GM19468 (cell line): ENCODE data around the gene UBE2O.

ENCODE experiments used
- ATAC-seq: cut with Tn5 transposase; IDR thresholded peaks from one replicate; pipeline ENCODE4 v1.9.1; 2021; ENCODE audit warnings: mild to moderate bottlenecking, moderate library complexity, moderate number of reproducible peaks; ENCODE audit not compliant: unreplicated experiment; ENCODE audit errors: extremely low read depth

The UBE2O gene

DNA sequence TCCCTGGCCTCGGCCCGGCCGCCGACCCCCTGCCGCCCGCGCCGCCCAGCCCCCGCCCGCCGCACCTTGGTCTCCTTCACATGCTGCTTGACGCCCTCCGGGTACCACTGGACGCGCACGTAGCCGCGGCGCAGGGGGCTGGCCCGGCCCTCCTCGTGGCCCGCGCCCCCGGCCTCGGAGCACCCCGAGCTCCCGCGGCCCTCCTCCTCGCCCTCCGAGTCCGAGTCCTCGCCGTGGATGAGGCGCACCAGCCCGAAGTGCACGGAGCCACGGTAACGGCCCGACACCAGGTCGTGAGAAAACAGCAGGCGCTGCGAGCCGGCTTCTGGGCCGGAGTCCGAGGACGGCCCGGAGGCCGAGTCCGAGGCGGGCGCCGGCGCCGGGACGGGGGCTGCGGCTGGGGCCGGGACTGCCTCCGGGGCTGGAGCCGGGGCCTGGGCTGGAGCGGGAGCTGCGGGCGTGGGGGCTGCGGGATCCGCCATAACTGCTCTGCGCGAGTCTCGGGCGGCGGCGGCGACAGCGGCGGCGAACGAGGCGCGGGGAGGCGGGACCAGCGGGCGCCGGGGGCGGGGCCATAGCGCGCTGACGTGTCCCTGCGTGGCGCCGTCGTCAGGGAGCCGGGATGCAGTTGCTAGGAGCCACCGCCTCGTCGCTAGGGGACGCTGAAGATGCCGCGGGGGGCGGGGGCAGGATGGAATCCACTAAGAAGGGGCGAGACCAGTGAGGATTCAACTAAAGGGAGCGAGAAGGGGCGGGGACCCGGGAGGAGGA lies at the start of gene UBE2O:
UBE2O (minus strand) TSS at position 493 of the 771 bp plus-strand sequence; CDS start at position 482, 11 bp downstream.
- peak; percentile 70 for ATAC-seq

DNA sequence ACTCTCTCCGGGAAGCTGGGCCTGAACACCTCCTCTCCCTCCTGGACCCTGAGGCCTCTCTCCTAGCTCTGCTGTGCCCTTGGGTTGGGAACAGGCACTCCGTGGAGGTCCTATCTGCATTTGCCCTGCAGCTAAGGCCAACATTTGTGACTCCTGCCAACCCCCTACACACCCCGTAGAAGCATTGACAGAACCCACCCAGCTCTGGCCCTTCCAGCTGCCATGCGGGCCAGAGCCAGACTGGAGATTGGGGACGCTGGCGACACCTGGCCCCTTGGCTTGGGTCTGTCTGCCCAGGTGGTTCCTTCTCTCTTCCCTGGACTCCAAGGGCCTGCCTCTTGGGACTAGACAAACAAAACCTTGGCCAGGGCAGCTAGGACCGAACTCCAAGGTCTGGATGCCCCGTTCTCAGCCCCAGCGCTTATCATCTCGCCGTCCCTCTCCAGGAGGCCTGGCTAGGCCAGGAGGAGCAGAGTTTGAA lies 48.9 kb upstream of the UBE2O start:
- ATAC-seq = no peak

DNA sequence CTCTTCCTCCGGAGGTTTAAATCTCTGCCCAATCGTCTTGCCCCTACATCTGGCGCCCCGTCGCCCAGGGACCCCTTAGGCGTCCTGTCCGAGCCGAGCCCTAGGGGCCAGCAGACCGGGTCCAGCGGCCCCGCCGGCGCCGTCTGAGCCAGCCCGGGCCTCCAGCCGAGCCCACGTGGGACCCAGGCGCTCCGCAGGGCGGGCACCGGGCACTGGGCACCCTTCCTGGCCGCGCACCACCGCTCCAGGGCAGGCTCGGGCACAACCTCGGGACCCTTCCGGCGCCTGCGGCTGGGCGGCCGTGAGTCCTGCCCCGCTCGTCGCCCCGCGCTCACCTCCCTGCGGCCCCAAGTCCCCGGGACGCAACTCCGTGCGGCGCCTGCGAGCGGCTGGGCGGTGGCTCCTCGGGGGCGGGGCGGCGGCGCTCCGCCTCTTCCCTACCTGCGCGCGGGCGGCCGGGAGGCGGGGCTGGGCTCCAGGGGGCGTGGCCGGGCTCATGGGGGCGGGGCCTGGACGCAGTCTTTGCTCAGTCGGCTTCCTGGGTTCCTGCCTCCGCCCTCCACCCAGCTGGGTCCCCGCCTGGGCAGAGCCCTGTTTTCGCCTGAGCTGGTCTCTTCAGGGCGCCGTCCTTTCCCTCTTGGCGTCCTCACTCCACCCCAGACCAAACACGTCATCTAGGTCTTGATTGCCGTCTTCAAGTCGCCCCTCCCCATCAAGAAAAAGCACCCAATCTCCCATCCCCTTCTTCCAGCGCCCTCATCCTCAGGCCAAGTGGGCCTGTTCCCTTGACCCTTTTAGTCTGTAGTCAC lies 48.3 kb upstream of the UBE2O start, which contains the start of gene RHBDF2:
RHBDF2 (minus strand) TSS at position 406 of the 809 bp plus-strand sequence. CDS start 19,899 bp downstream, outside the sequence.
- ATAC-seq = no peak

DNA sequence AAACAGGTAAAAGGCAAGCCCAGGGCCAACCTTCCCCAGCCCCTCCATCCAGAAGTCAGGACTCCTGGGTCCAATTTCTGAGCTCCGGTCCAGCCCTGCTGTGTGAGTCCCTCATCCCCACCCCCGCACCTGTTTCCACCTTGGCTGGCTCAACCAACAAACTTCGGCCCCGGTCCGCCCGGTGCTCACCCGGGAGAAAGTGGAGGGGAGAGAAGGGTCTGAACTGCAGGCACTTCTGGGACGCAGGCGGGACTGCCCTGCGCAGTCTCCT lies 47.7 kb upstream of the UBE2O start:
- ATAC-seq = no peak

DNA sequence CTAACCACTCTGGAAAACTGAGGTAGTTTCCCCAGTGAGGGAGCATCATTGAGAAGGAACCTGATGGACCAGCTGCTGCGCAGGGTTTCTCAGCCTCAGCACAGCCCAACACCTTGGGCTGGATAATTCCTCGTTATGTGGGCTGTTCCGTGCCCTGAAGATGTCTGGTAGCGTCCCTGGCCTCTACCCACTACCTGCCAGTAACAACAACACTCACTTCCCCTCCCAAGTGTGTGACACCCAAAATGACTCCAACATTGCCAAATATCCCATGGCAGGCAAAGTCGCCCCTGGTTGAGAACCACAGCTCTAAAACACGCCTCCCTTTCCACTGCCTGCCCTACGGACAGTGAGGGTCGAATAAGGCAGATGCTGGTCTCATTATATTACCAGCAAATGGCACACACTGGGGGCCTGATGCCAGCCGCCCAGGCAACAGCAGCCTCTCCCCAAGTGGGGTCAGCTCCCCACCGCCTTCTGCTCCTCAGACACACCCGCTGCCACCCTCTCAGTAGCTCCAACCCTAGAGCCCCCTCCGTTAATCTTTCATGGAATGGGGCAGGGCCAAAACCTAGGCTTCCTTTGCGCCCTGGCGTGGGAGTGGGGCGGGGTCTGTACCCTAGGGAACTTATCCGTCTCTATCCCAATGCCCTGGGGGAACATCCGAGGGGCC lies 47.3 kb upstream of the UBE2O start:
- no peak for ATAC-seq

DNA sequence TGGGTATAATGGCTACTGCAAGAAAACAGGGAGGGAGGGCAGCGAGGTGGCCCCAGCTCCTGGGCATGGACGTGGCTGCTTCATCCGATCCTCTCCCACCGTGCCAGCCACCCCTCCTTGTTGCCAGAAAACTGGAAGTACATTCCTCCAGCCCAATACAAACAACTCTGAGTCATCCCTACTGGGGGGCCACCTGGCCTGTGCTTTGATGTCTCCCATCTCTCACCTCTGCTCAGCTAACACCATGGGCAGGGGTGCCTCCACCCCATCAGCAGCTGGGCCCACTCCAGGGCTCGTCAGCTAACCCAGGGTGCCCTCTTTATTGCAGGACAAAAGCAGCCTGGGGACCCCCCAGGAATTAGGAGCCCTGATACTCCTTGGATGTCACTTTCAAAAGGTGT lies 46.3 kb upstream of the UBE2O start:
- no peak for ATAC-seq

DNA sequence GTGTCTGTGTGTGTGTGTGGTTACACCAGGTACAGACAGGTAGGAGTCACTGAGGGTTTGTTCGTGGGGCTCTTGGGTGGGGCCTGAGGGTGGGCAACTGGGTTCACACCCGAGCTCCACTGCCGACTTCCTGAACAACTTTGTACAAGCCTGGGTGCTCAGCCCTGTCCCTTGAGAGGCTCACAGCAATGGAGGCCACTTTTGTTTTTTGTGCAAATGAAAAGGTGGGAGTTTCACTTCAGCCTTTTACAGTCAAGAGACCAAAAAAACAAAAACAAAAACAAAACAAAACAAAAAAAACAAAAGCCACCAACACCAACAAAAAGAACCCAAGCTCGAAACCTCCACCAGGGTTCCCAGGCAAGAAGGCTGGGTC lies 45.9 kb upstream of the UBE2O start:
- no peak for ATAC-seq

DNA sequence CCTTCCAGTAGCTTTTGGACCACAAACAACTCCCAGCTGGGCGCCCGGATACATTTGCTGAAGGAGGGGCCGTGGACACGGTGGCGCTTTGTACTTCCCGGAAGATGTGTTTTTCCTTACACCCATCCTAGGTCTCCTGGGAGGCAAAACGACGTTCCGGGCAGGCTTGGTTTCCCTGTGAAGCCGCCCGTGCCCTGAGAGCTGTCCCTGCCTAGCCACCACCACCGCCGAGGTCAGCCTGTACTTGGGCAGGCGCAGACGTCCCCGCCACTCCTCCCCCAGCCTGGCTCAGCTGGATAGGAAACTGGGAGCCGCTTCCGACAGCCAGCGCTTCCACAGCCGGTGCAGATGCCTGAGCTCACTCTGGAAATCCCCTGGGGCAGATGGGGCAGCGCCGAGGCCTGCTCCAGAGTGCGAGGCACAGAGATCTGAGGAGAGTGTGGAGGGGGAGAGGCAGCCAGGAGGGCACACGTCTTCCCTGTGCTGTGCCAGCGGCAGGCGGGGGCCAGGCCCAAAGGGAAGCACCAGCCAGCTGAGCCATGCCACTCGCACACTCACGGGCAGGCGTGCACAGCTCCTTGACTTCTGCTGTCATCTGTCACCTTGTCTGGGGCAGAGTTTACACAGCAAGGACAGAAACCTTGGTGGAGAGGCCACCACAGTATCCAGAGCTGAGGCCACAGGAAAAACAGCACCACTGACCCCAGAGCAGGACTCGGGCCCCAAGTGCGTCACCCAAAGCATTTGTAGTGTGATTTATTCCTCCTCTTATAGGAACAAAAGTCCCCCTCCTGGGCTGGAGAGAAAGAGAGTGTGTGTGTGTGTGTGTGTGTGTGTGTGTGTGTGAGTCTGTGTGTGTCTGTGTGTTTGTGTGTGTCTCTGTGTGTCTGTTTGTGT lies 45.3 kb upstream of the UBE2O start:
- ATAC-seq = no peak

DNA sequence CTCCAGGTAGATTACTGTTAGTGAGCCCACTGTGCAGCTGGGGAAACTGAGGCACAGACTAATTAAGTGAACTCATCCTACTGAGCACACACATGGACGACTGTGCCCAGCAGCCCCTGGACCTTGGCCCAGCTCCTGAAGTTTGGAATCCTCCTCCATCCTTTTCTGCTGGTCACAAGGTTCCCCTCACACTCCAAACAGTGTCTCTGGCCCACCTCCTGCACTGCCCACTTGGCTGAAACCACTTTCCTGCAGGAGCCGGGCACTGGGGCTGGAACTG lies 44.7 kb upstream of the UBE2O start:
- no peak for ATAC-seq

DNA sequence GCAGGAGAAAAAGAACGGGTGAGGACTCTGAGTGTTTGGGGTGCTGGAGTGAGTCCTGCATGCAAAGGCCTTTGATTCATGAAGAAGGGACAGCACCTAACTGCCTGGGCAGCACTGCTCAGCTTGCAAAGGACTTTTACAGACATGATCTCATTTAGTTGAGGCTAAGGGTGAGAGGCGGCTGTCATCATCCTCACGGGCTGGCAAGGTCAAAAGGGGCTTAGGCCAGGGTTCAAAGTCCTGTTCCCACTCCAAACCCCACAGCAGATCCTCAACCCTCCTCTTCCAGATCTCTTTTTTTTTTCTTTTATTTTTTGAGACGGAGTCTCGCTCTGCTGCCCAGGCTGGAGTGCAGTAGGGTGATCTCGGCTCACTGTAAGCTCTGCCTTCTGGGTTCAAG lies 43.5 kb upstream of the UBE2O start:
- ATAC-seq = no peak

DNA sequence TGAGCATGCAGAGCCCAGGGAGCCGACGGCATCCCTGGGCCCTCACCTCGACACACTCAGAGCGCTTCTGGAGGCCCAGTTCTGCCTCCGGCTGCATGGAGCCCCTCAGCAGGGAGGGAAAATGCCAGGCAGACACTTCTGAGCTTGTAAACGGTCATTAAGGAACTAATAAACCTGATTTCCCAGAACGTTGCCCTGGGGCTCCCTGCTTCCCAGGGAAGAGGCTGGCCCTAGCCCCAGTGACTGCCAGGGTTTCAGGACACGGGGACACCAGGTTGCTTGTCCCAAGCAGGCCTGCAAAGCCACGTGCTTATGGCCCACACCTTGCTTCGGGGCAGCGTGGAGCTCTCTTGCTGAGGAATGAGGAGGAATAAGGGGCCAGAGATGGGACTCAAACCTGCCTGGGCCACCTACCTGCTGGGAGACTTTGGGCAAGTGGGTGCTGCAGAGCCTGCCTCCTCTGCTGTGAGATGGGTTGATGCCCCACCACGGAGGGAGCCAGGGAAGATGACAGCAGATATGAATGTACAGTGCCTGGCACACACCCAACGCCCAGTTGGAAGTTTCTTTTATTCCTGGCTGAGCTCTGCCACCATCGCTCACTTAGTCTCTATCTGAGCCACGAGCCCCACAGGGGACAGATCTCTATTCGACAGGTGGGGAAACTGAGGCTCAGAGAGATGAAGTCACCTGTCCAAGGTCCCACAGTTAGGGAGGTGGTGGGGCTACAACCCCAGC lies 42.9 kb upstream of the UBE2O start:
- no peak for ATAC-seq

DNA sequence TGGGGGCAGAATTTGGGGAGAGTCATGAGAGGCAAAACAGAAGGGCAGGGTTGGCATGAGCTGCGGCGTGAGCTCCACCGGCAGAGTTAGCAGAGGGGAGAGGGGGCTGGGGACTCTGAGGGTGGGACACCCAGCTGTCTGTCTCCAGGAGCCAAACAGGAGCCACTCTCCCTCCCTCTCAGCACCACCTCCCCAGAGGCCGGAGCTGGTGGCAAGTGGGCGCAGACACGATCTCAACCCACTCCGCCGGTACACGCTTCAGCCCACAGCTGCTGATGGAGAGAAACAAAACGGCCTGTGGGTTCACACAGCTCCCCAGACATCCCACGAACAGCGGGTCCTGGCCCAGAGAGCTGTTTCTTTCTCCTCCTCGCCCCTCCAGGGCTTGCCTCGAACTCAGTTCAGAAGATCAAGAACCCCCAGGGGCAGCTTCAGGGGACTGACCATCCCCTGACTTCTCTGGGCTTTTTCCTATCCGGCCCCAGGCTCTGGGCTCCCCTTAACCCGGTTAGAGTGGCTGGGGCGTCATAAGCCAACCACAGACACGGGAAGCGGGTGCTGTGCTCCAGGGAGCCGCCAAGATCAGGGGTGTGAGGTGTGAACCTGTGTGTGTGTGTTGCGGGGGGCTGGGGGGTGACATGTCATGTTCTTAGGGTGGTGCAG lies 40.7 kb upstream of the UBE2O start:
- no peak for ATAC-seq

DNA sequence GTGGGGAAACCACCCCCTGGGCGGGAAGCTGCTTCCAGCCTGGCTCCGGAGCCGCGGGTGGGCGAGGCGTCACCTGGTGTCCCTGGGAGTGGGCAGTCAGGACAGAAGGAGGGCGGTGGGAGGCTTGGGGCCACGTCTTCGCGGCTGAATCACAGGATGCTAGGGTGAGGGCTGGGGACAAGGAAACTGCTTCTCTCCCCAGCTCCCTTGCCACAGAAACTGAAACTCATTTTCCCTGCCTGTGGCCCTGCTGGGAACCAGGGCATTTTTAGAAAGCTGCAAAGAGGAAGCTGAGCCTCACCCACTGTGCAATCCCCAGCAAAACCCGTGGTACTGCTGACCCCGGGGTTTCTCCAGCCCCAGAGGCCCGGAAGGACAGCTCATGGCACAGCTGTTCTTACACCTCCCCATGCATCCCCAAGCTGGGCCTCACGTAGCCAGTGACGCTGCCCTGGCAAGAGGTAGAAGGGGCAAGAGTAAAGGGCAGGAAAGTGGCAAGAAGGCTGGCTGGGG lies 40.1 kb upstream of the UBE2O start:
- ATAC-seq = no peak

DNA sequence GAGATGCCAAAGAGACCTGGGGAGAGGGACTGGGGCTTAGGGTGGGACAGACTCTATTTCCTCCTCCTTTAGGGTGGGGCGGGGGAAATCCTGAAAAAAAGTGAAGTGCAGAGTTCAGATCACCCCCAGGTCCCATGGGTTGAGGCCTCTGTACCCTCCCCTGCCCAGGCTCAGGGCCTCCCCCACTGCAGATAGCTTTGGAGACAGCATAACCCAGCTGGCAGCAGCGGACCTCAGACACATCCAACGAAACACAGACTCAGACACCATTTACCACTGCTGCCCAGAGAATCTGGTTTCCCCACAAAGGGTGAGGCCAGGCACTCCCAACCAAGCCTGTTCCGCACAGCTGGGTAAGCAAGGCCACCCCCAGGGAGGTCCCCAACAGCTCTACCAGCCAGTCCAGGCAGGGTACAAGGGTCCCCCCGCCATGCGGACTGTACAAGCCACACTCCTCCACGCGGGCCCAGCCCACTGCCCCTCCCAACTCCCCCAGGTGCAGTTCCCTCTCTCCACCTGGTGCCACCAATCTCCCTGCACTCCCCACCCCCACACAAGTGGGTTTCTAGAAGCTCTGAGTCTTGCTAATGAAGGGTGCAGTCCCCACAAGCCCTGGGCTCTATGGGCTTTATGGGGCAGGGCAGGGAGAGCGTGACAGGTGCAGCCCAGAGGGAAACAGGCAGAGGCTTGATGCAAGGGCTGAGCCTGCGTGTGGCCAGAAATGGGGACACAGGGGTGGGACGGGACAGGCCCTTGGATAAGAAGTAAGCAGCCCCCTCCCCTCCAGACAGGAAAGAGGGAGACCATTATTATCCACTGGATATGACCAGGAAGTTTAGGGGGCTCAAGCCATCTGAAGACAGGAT lies 39.4 kb upstream of the UBE2O start:
- ATAC-seq = no peak

DNA sequence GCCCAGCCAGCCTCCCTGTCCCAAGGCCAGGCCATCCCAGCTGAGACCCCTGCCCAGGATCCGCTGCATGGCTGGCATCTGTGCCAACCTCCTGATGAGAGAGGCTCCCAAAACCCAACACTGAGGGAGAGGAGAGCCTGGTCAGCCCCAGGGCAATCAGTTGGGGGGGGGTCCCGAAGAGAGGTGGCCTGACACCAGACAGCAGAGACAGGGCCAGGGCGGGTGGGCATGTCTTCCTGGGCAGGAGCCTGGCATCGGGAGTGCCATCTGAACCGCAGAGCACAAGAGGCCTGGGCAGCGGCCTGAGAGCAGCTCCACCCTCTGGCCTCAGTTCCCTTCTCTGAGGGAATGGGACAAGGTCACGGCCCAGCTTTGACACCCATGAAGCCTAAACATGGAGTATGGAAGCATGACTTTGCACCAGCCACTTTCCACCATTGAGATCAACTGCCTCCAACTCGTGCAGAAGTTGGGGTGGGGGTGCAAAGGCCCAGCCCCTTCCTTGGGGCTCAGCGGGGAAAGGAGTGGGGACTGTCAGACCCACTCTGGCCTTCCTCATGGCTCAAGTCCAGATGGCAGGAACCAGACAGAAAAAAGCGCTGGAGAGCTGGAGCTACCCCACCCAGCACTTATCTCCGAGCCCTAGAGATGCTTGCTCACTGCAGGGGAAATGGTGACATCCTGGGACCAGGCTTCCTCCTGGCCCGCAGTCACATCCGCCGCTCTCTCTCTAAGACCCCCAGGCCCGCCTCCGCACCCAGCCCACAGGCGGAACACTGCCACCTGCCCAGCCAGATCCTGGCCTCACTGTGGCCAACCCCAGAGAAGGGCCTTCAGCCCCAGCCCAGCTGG lies 38.5 kb upstream of the UBE2O start:
- no peak for ATAC-seq

DNA sequence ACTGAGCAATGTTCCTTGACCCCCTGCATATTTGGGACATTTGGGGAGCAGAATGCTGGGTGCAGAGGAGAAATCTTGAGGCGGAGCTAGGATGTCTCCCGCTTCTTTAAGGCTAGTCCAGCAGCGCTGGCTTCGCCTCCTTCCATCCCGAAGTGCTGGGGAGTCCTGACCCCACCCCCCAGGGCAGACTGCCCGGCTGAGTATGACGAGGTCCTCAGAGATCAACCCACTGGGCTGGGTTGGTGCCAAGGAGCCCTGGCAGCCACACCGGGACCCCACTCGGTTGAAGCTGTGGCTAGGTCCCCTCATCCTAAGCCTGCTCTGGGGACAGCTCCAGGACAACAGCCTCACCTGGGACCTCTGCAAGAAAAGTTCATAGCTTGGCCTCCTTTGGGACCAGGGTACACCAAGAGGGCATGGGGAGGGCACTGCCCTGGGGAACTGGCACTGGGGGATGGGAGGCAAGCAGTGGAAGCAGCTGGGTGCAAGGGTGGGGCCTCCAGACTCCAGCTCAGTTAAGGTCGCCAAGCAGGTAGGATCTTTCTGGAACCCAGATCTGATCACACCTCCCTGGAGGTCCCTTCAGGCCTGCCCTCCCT lies 37.3 kb upstream of the UBE2O start:
- ATAC-seq = no peak
